ENCODE results near the gene C1orf141. TPM values are rescaled to one million over a fixed set of nuclear protein-coding genes. Genes with fewer than 3 reads are reported as not detected.
"Not testable (repeated sequence)": the region's sequence is repeated elsewhere in the genome, so short reads cannot be mapped to it uniquely, and the experiment has no call there.

C1orf141 gene
- total RNA-seq, 1 donor from 2014 or later, result not detected

DNA sequence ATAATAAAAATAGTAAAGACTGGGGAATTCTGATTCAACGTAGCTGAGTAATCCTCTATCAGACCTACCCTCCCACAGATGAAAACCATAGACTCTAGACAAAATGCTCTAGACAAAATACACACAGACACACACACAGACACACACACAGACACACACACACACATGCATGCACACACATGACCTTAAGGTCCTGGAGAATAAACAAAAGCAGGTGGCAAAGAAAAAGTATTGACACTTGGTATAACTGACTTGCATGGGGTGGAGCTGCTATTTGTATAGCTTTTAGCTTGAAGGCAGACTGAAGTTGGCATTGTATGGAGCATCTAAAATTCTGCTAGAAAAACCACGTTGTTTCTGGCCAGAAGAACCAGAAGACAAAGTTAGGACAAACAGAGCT is 29.3 kb downstream of the C1orf141 start:
- Mint-ChIP-seq H3K4me1 (ENCODE audit: low read depth) (no peaks in the 10 kb centered on the region), H3K27me3 (ENCODE audit: low read depth) (peaks cover 18% of the 10 kb centered on the region), H3K4me3 (ENCODE audit: low read depth) (no peak overlapping the region), H3K27ac (no peak overlapping the region), H3K36me3 (ENCODE audit: low read depth) (no peaks in the 10 kb centered on the region), H3K9me3 (no peaks in the 10 kb centered on the region)
- intact Hi-C loops (cut with micrococcal nuclease), result no loop called here
- DNase-seq (ENCODE audit: low spot score), result no peak

DNA sequence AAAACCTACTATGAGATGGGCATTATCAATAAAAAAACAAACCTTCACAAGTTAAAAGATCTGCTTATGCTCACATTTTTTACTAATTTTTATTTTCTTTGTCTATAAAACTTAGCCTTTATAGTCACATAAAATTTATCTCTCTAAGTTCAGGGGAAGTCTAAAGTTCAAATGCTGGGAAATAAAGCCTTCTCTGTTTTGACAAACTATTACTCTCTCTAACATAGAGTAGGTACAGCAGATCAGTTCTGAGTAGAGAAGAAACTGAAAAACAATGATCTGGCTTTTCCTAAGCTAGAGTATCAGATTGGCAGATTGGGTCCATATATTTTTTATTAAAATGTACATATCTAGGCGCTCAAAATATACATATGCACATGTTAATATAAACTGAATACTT is 31.2 kb downstream of the C1orf141 start:
- no peaks in the 10 kb centered on the region for H3K36me3 Mint-ChIP-seq (ENCODE audit: low read depth)
- peaks cover 16% of the 10 kb centered on the region for H3K27me3 Mint-ChIP-seq (ENCODE audit: low read depth)

DNA sequence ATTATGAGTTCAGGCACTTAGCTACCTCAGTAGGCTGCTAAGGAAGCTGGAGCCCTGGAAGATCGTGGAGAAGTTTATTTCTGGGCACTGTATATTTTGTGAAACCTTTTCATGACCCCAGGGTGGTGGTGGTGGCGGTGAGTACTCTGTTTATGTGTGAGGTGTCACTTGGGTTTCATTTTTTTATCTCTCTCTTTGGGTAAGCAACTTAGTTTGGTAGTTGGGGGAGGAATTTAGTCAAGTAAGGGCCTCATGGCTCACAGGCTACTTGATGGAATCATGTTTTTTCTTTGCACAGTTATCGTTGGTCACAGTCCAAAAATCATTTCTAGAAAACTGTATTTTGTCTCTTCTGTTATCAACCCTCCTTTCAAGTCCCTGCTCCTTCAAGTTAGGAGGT is 33.9 kb downstream of the C1orf141 start:
- Mint-ChIP-seq H3K27ac (no peak overlapping the region), H3K27me3 (ENCODE audit: low read depth) (peaks cover 14% of the 10 kb centered on the region)
- intact Hi-C loops (cut with micrococcal nuclease), result no loop called here

More for the DNA sequence above, 31.2 kb downstream of the C1orf141 start:
- DNase-seq (ENCODE audit: low spot score), result no peak
- H3K4me3 Mint-ChIP-seq (ENCODE audit: low read depth), result no peak overlapping the region
- intact Hi-C loops (cut with micrococcal nuclease), result no loop called here
- no peaks in the 10 kb centered on the region for H3K9me3 Mint-ChIP-seq
- H3K27ac Mint-ChIP-seq, result no peak overlapping the region
- no peaks in the 10 kb centered on the region for H3K4me1 Mint-ChIP-seq (ENCODE audit: low read depth)

DNA sequence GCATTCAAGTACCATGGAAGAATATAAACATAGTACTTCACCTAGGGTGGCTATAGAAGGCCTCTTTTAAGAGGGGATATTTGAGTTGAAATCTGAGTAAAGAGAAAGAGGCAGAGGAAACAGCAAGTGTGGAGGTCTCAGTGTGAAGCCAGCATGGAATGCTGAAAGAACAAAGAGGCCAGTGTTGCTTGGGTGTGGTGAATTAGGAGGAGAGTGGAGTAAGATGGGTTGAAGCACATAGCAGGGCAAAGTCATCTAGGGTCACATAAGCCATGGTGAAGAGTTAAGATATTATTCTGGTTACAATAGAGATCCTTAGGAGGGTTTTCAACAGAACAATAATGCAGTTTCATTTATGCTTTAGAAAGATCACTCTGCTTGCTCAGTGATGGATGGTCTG is 37.5 kb downstream of the C1orf141 start:
- Mint-ChIP-seq H3K4me3 (ENCODE audit: low read depth) (no peak overlapping the region), H3K27ac (no peak overlapping the region), H3K9me3 (no peaks in the 10 kb centered on the region), H3K36me3 (ENCODE audit: low read depth) (no peaks in the 10 kb centered on the region), H3K27me3 (ENCODE audit: low read depth) (peaks cover 25% of the 10 kb centered on the region), H3K4me1 (ENCODE audit: low read depth) (no peaks in the 10 kb centered on the region)
- intact Hi-C loops (cut with micrococcal nuclease), result no loop called here
- no peak for DNase-seq (ENCODE audit: low spot score)

More for the DNA sequence above, 33.9 kb downstream of the C1orf141 start:
- Mint-ChIP-seq H3K9me3 (no peaks in the 10 kb centered on the region), H3K4me1 (ENCODE audit: low read depth) (no peaks in the 10 kb centered on the region), H3K36me3 (ENCODE audit: low read depth) (no peaks in the 10 kb centered on the region), H3K4me3 (ENCODE audit: low read depth) (no peak overlapping the region)
- no peak for DNase-seq (ENCODE audit: low spot score)

DNA sequence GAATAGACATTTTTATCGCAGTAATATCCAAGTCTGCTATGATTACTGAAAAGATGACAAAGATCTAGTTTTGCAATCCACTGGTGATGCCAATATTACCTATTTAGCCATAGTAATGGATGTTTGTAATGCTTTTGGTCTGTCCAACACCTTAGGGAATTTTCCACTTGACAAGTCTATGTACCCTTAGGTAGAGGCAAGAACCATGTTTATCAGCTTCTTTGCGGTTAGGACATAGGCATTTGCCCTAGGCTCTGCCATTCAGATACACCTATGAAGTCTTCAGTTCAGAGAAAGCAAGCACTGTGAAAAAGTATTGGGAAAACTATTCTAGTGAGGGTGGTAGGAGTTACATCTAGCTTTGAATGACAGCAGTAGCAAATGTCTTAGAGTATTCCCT is 40.6 kb downstream of the C1orf141 start:
- Mint-ChIP-seq H3K36me3 (ENCODE audit: low read depth) (no peaks in the 10 kb centered on the region), H3K4me1 (ENCODE audit: low read depth) (no peaks in the 10 kb centered on the region), H3K4me3 (ENCODE audit: low read depth) (no peak overlapping the region), H3K9me3 (no peaks in the 10 kb centered on the region), H3K27ac (no peak overlapping the region), H3K27me3 (ENCODE audit: low read depth) (peaks cover 19% of the 10 kb centered on the region)
- intact Hi-C loops (cut with micrococcal nuclease), result no loop called here
- no peak for DNase-seq (ENCODE audit: low spot score)

DNA sequence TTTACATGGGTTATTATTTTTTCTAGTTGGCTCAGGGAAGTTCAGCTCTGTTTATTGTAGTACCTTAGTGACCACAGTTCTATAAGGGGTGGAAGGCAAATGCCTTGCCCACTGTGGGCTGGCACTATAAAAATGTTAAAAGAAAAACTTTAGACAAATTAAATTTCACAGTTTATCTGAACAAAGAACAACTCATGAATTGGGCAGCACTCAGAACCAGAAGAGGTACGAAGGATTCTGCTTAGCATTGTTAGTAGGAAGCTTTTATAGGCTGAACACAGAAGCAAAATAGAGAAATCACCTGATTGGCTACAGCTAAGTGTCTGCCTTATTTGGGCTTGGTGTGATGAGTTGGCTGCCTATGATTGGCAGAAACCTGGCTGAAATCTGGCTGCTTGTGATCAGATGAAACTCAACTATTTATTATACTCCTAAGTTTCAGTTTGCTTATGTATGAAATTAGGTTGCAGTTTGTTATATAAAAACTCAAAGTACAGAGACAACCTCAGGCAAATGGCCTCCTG is 45.0 kb downstream of the C1orf141 start:
- Mint-ChIP-seq H3K4me1 (ENCODE audit: low read depth) (no peaks in the 10 kb centered on the region), H3K9me3 (no peaks in the 10 kb centered on the region), H3K36me3 (ENCODE audit: low read depth) (no peaks in the 10 kb centered on the region), H3K27me3 (ENCODE audit: low read depth) (peaks cover 12% of the 10 kb centered on the region), H3K4me3 (ENCODE audit: low read depth) (no peak overlapping the region), H3K27ac (no peak overlapping the region)
- intact Hi-C loops (cut with micrococcal nuclease), result no loop called here
- no peak for DNase-seq (ENCODE audit: low spot score)

DNA sequence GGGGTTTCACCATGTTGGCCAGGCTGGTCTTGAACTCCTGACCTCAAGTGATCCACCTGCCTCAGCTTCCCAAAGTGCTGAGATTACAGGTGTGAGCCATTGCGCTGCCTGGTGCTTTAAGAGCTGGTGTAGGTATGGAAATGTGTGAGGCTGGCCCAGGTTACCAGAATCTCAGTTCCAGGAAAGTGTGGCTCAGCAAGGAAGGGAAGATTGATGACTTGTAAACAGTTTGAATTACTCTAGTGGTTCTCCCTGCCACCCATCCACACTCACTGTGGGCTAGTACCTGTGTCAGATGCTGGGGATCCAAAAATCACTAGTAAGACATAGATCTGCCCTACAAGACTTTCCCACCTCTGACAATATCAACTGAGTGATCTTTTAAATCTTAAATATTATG is 46.3 kb downstream of the C1orf141 start:
- no peaks in the 10 kb centered on the region for H3K4me1 Mint-ChIP-seq (ENCODE audit: low read depth)
- no peaks in the 10 kb centered on the region for H3K36me3 Mint-ChIP-seq (ENCODE audit: low read depth)
- DNase-seq (ENCODE audit: low spot score), result no peak
- no peak overlapping the region for H3K4me3 Mint-ChIP-seq (ENCODE audit: low read depth)
- no peaks in the 10 kb centered on the region for H3K9me3 Mint-ChIP-seq
- no peak overlapping the region for H3K27ac Mint-ChIP-seq
- H3K27me3 Mint-ChIP-seq (ENCODE audit: low read depth), result peaks cover 6% of the 10 kb centered on the region
- intact Hi-C loops (cut with micrococcal nuclease), result no loop called here

DNA sequence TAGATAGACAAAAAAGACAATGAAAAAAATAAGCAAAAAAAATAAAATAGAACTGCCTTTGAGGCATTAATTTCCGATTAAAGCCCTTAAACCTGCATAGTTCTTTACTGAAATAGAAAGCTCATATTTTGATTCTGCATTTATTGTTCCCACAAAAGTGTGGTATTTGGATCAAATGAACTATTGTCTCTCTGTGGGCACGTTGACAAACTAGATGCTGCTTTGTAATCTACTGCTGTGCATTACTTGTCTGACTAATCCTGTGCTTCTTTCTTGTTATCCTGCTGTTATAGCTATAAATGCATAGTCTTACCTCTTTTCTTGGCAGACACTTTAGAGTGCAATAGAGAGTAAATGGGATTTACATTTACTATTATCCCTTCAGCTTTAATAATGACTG is 49.4 kb downstream of the C1orf141 start:
- Mint-ChIP-seq H3K9me3 (no peaks in the 10 kb centered on the region), H3K4me3 (ENCODE audit: low read depth) (no peak overlapping the region)

DNA sequence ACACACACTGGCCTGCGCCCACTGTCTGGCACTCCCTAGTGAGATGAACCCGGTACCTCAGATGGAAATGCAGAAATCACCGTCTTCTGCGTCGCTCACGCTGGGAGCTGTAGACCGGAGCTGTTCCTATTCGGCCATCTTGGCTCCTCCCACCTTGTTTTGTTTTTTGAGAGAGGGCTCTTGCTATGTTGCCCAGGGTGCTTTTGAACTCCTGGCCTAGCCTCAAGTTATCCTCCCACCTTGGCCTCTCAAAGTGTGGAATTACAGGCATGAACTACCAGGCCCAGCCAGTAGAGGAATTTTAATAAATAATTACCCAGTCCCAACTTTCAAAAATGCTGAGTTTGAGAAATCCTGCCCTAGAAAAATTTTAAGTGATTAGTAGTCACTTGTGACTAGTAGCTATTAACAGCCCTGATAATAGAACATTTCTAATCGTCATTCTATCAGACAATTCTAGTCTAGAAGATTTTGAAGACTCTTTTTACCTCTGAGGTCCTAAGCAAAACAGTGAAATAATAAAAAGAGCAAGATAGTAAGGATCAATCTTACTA is 49.9 kb downstream of the C1orf141 start:
- no peak for DNase-seq (ENCODE audit: low spot score)
- Mint-ChIP-seq H3K27ac (no peak overlapping the region), H3K9me3 (no peaks in the 10 kb centered on the region), H3K36me3 (ENCODE audit: low read depth) (no peaks in the 10 kb centered on the region), H3K4me1 (ENCODE audit: low read depth) (no peaks in the 10 kb centered on the region), H3K27me3 (ENCODE audit: low read depth) (no peaks in the 10 kb centered on the region), H3K4me3 (ENCODE audit: low read depth) (no peak overlapping the region)
- intact Hi-C loops (cut with micrococcal nuclease), result no loop called here

More for the DNA sequence above, 49.4 kb downstream of the C1orf141 start:
- Mint-ChIP-seq H3K36me3 (ENCODE audit: low read depth) (no peaks in the 10 kb centered on the region), H3K4me1 (ENCODE audit: low read depth) (no peaks in the 10 kb centered on the region), H3K27ac (no peak overlapping the region), H3K27me3 (ENCODE audit: low read depth) (no peaks in the 10 kb centered on the region)
- intact Hi-C loops (cut with micrococcal nuclease), result no loop called here
- no peak for DNase-seq (ENCODE audit: low spot score)

DNA sequence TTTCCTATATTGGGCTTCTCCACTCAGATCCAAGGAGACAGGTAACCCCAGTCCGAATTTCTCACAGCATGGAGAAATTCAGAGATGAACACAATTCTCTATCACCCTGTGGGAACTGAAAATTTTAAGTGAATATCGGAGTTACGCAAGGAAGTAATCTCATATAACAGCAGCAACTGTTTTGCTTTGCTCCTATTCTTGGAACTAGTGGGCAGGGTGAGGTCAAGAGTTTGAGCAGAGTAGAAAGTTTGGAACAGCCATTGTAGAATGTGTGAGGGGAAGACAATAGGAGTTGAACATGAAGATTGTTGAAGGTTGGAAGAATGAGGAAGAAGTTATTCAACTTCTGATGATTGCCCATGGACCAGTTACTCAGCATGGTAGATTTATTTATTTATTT is 56.5 kb downstream of the C1orf141 start:
- H3K4me3 Mint-ChIP-seq (ENCODE audit: low read depth), result no peak overlapping the region
- H3K27me3 Mint-ChIP-seq (ENCODE audit: low read depth), result peaks cover 3% of the 10 kb centered on the region
- DNase-seq (ENCODE audit: low spot score), result no peak
- no peaks in the 10 kb centered on the region for H3K4me1 Mint-ChIP-seq (ENCODE audit: low read depth)
- H3K9me3 Mint-ChIP-seq, result peaks cover 7% of the 10 kb centered on the region
- no peak overlapping the region for H3K27ac Mint-ChIP-seq
- no peaks in the 10 kb centered on the region for H3K36me3 Mint-ChIP-seq (ENCODE audit: low read depth)
- intact Hi-C loops (cut with micrococcal nuclease), result no loop called here

DNA sequence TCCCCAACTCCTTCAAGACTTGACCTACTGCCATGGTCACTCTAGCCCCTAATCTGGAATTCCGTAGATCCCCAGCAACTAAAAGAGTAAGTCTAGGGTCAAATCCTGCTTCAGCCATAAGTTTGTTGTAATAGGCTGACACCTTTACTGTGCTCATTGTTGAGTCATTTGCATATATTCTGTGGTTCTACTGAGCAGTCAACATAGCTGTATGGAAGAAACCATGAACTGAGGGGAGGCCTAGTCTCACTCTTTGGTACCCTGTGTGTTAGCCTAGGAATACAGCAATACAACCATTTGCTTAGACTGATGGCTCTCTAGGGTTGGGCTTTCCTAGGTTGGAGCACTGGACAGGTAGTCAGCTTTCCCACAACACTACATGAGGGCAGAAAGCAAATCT is 57.2 kb downstream of the C1orf141 start:
- Mint-ChIP-seq H3K27ac (no peak overlapping the region), H3K4me3 (ENCODE audit: low read depth) (no peak overlapping the region), H3K4me1 (ENCODE audit: low read depth) (no peaks in the 10 kb centered on the region), H3K36me3 (ENCODE audit: low read depth) (peaks cover 3% of the 10 kb centered on the region), H3K9me3 (peaks cover 12% of the 10 kb centered on the region), H3K27me3 (ENCODE audit: low read depth) (peaks cover 8% of the 10 kb centered on the region)
- intact Hi-C loops (cut with micrococcal nuclease), result no loop called here
- DNase-seq (ENCODE audit: low spot score), result no peak

DNA sequence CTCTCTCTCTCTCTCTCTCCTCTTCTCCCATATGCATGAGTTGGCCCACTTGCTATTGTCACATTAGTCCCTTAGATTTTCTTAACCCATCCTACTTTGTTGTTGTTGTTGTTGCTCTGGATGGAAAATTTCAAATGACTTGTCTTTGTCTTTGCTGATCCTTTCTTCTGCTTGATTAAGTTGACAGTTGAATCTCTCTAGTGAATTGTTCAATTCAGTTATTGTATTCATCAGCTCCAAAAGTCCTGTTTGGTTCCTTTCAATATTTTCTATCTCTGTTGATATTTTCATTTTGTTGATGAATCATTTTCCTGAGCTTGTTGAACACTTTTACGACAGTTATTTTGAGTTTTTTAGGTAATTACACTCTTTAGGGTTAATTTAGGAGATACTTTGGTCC is 62.0 kb downstream of the C1orf141 start:
- H3K36me3 Mint-ChIP-seq (ENCODE audit: low read depth), result peaks cover 7% of the 10 kb centered on the region
- H3K4me1 Mint-ChIP-seq (ENCODE audit: low read depth), result no peaks in the 10 kb centered on the region
- H3K27ac Mint-ChIP-seq, result no peak overlapping the region
- no peak for DNase-seq (ENCODE audit: low spot score)
- H3K27me3 Mint-ChIP-seq (ENCODE audit: low read depth), result peaks cover 9% of the 10 kb centered on the region
- peaks cover 33% of the 10 kb centered on the region for H3K9me3 Mint-ChIP-seq
- intact Hi-C loops (cut with micrococcal nuclease), result no loop called here
- no peak overlapping the region for H3K4me3 Mint-ChIP-seq (ENCODE audit: low read depth)

DNA sequence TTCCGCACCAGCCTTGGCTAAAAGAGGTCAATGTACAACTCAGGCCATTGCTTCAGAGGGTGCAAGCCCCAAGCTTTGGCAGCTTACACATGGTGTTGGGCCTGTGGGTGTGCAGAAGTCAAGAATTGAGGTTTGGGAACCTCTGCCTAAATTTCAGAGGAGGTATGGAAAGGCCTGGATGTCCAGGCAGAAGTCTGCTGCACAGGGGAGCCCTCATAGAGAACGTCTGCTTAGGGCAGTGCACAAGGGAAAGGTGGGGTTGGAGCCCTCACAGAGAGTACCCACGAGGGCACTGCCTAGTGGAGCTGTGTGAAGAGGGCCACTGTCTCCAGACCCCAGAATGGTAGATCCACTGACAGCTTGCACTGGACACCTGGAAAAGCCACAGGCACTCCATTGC is 67.1 kb downstream of the C1orf141 start:
- intact Hi-C loops (cut with micrococcal nuclease); H3K27me3 Mint-ChIP-seq (ENCODE audit: low read depth); H3K27ac Mint-ChIP-seq; DNase-seq (ENCODE audit: low spot score); H3K36me3 Mint-ChIP-seq (ENCODE audit: low read depth); H3K4me1 Mint-ChIP-seq (ENCODE audit: low read depth); H3K4me3 Mint-ChIP-seq (ENCODE audit: low read depth): not testable (repeated sequence)
- H3K9me3 Mint-ChIP-seq, result peaks cover 39% of the 10 kb centered on the region

DNA sequence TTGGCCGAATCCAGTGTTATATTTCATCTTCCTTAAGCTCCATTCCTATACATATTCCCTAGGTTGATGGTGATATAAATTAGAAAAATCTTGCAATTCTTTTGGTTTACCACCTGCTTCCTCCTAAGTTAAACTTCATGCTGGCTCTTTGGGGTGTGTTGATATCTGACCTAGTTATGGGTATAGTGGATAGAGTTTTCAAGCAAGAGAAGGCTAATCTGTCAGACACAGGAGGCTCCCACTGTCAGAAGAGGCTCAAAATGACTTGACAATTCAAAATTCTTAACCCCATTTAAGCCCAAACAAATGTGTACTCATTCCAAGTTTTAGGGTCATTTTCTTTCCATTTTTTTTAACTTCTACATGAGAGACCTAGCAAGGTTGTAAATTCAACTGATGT is 72.4 kb downstream of the C1orf141 start:
- Mint-ChIP-seq H3K27me3 (ENCODE audit: low read depth) (peaks cover 15% of the 10 kb centered on the region), H3K27ac (no peak overlapping the region), H3K9me3 (peaks cover 9% of the 10 kb centered on the region), H3K4me3 (ENCODE audit: low read depth) (no peak overlapping the region), H3K4me1 (ENCODE audit: low read depth) (no peaks in the 10 kb centered on the region), H3K36me3 (ENCODE audit: low read depth) (peaks cover 3% of the 10 kb centered on the region)
- no peak for DNase-seq (ENCODE audit: low spot score)
- intact Hi-C loops (cut with micrococcal nuclease), result no loop called here
